ENCODE measurements around the gene AGPAT3. TPM values are rescaled to one million over a fixed set of nuclear protein-coding genes. Genes with fewer than 3 reads are reported as not detected.

Gene AGPAT3
- total and polyA plus RNA-seq, 2 donors (not counting 1 experiment from before 2014, with no cell fraction given), result 29.4 to 44.9 TPM

GRCh38 chr21:43951911-43952703 is 87.1 kb downstream of the AGPAT3 start:
- no peak overlapping the region for H3K9ac ChIP-seq (ENCODE audit: insufficient read depth, low read length)
- H3K27me3 ChIP-seq (ENCODE audit: control insufficient read depth, insufficient read depth, low read length), result no peaks in the 10 kb centered on the region
- no peak for DNase-seq (ENCODE audit: low read depth in 2 of 2)
- no peak overlapping the region for H3K4me2 ChIP-seq (ENCODE audit: extremely low read depth, insufficient read depth, low read length)
- no peak overlapping the region for H2AFZ ChIP-seq (ENCODE audit: low read length)
- no peaks in the 10 kb centered on the region for H3K79me2 ChIP-seq (ENCODE audit: control insufficient read depth, insufficient read depth, low read length)
- H3K9me3 ChIP-seq (ENCODE audit: control insufficient read depth, insufficient read depth, low read depth, low read length), result no peaks in the 10 kb centered on the region
- no peaks in the 10 kb centered on the region for H3K36me3 ChIP-seq (ENCODE audit: control insufficient read depth, insufficient read depth, low read length)
- H3K4me1 ChIP-seq (ENCODE audit: control insufficient read depth, extremely low read depth, insufficient read depth, low read length), result no peaks in the 10 kb centered on the region
- no peaks in the 10 kb centered on the region for H4K20me1 ChIP-seq (ENCODE audit: control insufficient read depth, extremely low read depth, insufficient read depth, low read length)
- no peak overlapping the region for H3K27ac ChIP-seq (ENCODE audit: insufficient read depth, low read length)
- H3K4me3 ChIP-seq (replicated peaks in 1 of 4; ENCODE audit: control extremely low read depth in 1 of 4, insufficient read depth in 1 of 4, low read depth in 3 of 4, low read length in 4 of 4), result no peak overlapping the region
- no peak for TF ChIP-seq EZH2 (IDR thresholded peaks at IDR 0.05; ENCODE audit: low read length, missing control alignments)
- TF ChIP-seq, protein P1, sequence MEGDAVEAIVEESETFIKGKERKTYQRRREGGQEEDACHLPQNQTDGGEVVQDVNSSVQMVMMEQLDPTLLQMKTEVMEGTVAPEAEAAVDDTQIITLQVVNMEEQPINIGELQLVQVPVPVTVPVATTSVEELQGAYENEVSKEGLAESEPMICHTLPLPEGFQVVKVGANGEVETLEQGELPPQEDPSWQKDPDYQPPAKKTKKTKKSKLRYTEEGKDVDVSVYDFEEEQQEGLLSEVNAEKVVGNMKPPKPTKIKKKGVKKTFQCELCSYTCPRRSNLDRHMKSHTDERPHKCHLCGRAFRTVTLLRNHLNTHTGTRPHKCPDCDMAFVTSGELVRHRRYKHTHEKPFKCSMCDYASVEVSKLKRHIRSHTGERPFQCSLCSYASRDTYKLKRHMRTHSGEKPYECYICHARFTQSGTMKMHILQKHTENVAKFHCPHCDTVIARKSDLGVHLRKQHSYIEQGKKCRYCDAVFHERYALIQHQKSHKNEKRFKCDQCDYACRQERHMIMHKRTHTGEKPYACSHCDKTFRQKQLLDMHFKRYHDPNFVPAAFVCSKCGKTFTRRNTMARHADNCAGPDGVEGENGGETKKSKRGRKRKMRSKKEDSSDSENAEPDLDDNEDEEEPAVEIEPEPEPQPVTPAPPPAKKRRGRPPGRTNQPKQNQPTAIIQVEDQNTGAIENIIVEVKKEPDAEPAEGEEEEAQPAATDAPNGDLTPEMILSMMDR (conservative IDR thresholded peaks at IDR 0.05 in 1 of 2, IDR thresholded peaks at IDR 0.05 in 1 of 2; ENCODE audit: low read depth in 1 of 2, low read length in 2 of 2), result no peak

GRCh38 chr21:43953021-43953420 is 88.0 kb downstream of the AGPAT3 start:
- H3K9me3 ChIP-seq (ENCODE audit: control insufficient read depth, insufficient read depth, low read depth, low read length), result no peaks in the 10 kb centered on the region
- TF ChIP-seq EZH2 (IDR thresholded peaks at IDR 0.05; ENCODE audit: low read length, missing control alignments), result no peak
- TF ChIP-seq, protein P1 (conservative IDR thresholded peaks at IDR 0.05 in 1 of 2, IDR thresholded peaks at IDR 0.05 in 1 of 2; ENCODE audit: low read depth in 1 of 2, low read length in 2 of 2), result no peak
- no peak overlapping the region for H2AFZ ChIP-seq (ENCODE audit: low read length)
- H3K27ac ChIP-seq (ENCODE audit: insufficient read depth, low read length), result no peak overlapping the region
- H3K9ac ChIP-seq (ENCODE audit: insufficient read depth, low read length), result no peak overlapping the region
- H3K36me3 ChIP-seq (ENCODE audit: control insufficient read depth, insufficient read depth, low read length), result no peaks in the 10 kb centered on the region
- H3K4me3 ChIP-seq (replicated peaks in 1 of 4; ENCODE audit: control extremely low read depth in 1 of 4, insufficient read depth in 1 of 4, low read depth in 3 of 4, low read length in 4 of 4), result no peak overlapping the region
- DNase-seq (ENCODE audit: low read depth in 2 of 2), result no peak
- no peaks in the 10 kb centered on the region for H3K27me3 ChIP-seq (ENCODE audit: control insufficient read depth, insufficient read depth, low read length)
- H3K4me2 ChIP-seq (ENCODE audit: extremely low read depth, insufficient read depth, low read length), result no peak overlapping the region
- no peaks in the 10 kb centered on the region for H3K79me2 ChIP-seq (ENCODE audit: control insufficient read depth, insufficient read depth, low read length)
- H3K4me1 ChIP-seq (ENCODE audit: control insufficient read depth, extremely low read depth, insufficient read depth, low read length), result no peaks in the 10 kb centered on the region
- H4K20me1 ChIP-seq (ENCODE audit: control insufficient read depth, extremely low read depth, insufficient read depth, low read length), result no peaks in the 10 kb centered on the region

- Histone ChIP-seq H3K36me3 (ENCODE audit: control insufficient read depth, insufficient read depth, low read length) (peaks cover 2% of the 10 kb centered on the region), H3K9ac (ENCODE audit: insufficient read depth, low read length) (no peak overlapping the region), H3K4me3 (replicated peaks in 1 of 4; ENCODE audit: control extremely low read depth in 1 of 4, insufficient read depth in 1 of 4, low read depth in 3 of 4, low read length in 4 of 4) (no peak overlapping the region), H3K4me1 (ENCODE audit: control insufficient read depth, extremely low read depth, insufficient read depth, low read length) (no peaks in the 10 kb centered on the region), H3K79me2 (ENCODE audit: control insufficient read depth, insufficient read depth, low read length) (peaks cover 2% of the 10 kb centered on the region), H4K20me1 (ENCODE audit: control insufficient read depth, extremely low read depth, insufficient read depth, low read length) (no peaks in the 10 kb centered on the region), H3K4me2 (ENCODE audit: extremely low read depth, insufficient read depth, low read length) (no peak overlapping the region), H2AFZ (ENCODE audit: low read length) (no peak overlapping the region), H3K27ac (ENCODE audit: insufficient read depth, low read length) (no peak overlapping the region), H3K27me3 (ENCODE audit: control insufficient read depth, insufficient read depth, low read length) (no peaks in the 10 kb centered on the region), H3K9me3 (ENCODE audit: control insufficient read depth, insufficient read depth, low read depth, low read length) (no peaks in the 10 kb centered on the region)
- no peak for DNase-seq (ENCODE audit: low read depth in 2 of 2)
- TF ChIP-seq, protein P1 (conservative IDR thresholded peaks at IDR 0.05 in 1 of 2, IDR thresholded peaks at IDR 0.05 in 1 of 2; ENCODE audit: low read depth in 1 of 2, low read length in 2 of 2), result no peak
- no peak for TF ChIP-seq EZH2 (IDR thresholded peaks at IDR 0.05; ENCODE audit: low read length, missing control alignments)
These were observed 89.0 kb downstream of the AGPAT3 start for GRCh38 chr21:43954042-43954441.
